GM19239 (cell line): ENCODE results near the gene RBM10.
"Not testable (repeated sequence)": the region's sequence is repeated elsewhere in the genome, so short reads cannot be mapped to it uniquely, and the experiment has no call there.

ENCODE experiments used
- DNase-seq: peaks from one replicate; pipeline ENCODE4 v3.0.0; 2011; ENCODE audit warnings: low spot score; ENCODE audit not compliant: insufficient read length
- FAIRE-seq: peaks from 2 replicates; lab custom pipeline; 2011; peaks lifted over from hg19 to GRCh38; lab: Jason Lieb, UNC

Gene RBM10, protein sequence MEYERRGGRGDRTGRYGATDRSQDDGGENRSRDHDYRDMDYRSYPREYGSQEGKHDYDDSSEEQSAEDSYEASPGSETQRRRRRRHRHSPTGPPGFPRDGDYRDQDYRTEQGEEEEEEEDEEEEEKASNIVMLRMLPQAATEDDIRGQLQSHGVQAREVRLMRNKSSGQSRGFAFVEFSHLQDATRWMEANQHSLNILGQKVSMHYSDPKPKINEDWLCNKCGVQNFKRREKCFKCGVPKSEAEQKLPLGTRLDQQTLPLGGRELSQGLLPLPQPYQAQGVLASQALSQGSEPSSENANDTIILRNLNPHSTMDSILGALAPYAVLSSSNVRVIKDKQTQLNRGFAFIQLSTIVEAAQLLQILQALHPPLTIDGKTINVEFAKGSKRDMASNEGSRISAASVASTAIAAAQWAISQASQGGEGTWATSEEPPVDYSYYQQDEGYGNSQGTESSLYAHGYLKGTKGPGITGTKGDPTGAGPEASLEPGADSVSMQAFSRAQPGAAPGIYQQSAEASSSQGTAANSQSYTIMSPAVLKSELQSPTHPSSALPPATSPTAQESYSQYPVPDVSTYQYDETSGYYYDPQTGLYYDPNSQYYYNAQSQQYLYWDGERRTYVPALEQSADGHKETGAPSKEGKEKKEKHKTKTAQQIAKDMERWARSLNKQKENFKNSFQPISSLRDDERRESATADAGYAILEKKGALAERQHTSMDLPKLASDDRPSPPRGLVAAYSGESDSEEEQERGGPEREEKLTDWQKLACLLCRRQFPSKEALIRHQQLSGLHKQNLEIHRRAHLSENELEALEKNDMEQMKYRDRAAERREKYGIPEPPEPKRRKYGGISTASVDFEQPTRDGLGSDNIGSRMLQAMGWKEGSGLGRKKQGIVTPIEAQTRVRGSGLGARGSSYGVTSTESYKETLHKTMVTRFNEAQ

DNA sequence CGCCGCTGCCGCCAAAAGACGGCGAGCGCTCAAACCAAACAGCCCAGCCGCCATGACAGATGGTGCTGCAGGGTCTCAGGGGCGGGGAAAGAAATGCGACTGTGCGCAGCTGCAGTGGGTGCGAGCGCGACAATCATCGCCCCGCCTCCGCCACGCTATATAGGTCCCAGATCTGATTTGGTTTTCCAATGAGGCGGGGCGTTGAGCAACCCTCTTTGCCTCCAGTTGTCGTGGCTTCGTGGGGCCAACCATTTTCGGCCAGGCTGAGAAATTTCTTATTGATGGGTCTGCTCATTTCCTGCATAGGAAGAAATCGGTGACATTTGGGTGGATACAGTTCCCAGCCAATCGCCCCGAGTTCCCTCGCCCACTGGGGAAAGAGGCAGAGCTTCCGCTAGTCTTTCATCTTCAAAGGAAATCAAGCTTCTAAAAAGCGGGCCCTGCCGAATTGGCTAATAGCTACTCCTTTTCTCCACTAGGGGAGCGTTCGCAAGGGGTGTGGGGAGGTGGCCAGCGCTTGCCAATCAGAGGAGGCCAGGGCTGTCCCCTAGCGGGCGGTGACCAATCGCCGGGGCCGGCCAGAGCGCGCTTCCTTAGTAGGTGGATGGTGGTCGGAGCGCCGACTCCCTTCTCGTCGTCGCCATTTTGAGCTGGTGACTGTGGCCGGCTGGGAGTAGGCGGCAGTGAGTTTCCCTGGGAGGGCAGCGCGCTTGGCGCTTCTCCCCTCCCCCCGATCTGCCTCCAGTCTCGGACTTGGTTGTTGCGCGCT, at the start of gene RBM10, which contains the start of gene NDUFB11:
Gene RBM10, plus strand, starts transcription at position 596 of the 769 bp plus-strand sequence. CDS start 2,261 bp downstream, outside the sequence.
Gene NDUFB11, minus strand, starts transcription at position 77 of the 769 bp plus-strand sequence. Its CDS starts 23 bp downstream, at position 54.
- DNase-seq = peak; percentile 58
- peak; percentile 100 for FAIRE-seq

- no peak for FAIRE-seq
- DNase-seq = no peak
Measured at GRCh38 chrX:47097018-47097417, 48.0 kb upstream of the RBM10 start.

GRCh38 chrX:47098338-47099094, 46.5 kb upstream of the RBM10 start:
- no peak for DNase-seq
- no peak for FAIRE-seq

DNA sequence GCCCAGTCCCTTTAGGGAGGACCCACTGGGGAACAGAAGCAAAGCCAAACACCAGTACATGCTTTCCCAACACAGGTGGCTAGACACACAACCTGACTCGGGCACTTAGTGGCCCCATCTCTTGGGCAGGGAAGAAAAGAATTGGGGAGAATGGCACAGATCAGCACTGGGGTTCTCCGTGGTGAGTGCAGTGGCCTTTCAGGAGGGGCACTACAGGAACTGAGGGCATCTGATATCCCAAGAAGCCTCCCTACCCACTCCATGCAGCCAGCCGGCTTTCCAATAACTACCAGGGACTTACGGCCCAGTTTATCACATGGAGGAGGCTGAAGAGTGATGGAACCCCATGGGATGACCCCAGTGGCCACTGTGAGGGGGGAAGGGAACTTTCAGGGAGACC, 43.8 kb upstream of the RBM10 start:
- DNase-seq (no peak), FAIRE-seq (no peak)

GRCh38 chrX:47110936-47111615, 33.9 kb upstream of the RBM10 start:
- not testable (repeated sequence) for DNase-seq, FAIRE-seq

DNA sequence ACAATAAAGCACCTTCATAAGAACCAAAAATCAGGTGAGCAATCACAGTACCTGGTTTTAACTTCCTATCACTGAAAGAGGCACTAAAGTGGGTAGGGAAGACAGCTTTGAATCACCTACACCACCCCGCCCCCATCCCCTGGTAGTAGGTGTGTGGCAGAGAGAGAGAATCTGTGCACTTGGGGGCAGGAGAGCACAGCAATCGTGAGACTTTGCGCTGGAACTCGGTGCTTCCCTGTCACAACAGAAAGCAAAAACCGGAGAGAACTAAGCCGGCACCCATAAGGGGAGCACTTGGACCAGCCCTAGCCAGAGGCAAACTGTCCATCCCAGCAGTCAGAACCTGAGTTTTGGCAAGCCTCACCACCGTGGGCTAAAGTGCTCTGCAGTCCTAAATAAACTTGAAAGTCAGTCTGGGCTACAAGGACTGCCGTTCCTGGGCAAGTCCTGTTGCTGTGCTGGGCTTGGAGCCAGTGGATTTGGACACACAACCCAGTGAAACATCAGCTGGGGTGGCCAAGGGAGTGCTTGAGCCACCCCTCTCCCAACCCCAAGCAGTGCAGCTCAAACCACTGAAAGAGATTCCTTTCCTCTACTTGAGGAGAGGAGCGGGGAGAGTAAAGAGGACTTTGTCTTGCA, 32.6 kb upstream of the RBM10 start:
- no peak for DNase-seq
- FAIRE-seq = no peak

DNA sequence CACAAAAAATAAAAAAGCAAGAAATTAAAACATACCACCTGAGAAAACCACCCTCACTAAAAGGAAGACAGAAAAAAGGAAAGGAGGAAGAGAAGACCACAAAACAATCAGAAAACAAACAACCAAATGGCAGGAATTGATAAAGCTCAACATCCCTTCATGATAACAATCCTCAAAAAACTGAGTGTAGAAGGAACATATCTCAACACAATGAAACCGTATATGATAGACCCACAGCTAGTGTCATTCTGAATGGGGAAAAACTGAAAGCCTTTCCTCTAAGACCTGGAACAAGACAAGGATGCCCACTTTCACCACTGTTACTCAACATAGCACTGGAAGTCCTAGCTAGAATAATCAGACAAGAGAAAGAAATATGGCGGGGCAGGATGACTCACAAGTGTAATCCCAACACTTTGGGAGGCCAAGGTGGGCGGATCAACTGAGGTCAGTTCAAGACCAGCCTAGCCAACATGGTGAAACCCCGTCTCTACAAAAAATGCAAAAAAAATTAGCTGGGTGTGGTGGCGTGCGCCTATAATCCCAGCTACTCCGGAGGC, 28.4 kb upstream of the RBM10 start:
- DNase-seq = not testable (repeated sequence)

DNA sequence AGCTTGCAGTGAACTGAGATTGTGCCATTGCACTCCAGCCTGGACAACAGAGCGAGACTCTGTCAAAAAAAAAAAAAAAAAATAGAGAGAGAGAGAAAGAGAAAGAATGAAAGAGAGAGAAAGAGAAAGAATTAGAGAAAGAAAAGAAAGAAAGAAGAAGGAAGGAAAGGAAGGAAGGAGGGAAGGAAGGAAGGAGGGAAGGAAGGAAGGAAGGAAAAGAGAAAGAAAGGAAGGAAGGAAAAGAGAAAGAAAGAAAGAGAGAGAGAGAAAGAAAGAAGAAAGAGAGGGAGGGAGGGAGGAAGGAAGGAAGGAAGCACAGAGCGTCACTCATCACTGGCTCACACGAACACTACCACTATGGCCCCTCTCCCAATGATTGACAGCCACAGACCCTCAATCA, 20.6 kb upstream of the RBM10 start:
- DNase-seq, FAIRE-seq: not testable (repeated sequence)

More for the DNA sequence above, 28.4 kb upstream of the RBM10 start:
- not testable (repeated sequence) for FAIRE-seq

- FAIRE-seq = peak; percentile 100
- peak; percentile 59 for DNase-seq
Measured at GRCh38 chrX:47129157-47129898, 15.7 kb upstream of the RBM10 start.

GRCh38 chrX:47129899-47130358, 15.1 kb upstream of the RBM10 start:
- DNase-seq (no peak), FAIRE-seq (peak; percentile 23)

DNA sequence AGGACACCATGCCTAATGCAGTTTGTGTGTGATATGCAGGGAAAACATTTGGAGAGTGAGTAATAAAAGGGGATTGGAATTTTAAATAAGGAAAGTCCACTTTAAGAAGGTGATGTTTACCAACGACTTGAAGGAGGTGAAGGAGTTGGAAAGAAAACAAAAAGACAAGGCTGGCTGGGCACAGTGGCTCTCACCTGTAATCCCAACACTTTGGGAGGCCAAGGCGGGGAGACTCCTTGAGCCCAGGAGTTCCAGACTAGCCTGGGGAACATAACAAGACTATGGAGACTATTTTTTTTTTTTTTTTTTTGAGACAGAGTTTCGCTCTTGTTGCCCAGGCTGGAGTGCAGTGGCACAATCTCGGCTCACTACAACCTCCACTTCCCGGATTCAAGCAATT, 11.5 kb upstream of the RBM10 start:
- DNase-seq (no peak), FAIRE-seq (no peak)

DNA sequence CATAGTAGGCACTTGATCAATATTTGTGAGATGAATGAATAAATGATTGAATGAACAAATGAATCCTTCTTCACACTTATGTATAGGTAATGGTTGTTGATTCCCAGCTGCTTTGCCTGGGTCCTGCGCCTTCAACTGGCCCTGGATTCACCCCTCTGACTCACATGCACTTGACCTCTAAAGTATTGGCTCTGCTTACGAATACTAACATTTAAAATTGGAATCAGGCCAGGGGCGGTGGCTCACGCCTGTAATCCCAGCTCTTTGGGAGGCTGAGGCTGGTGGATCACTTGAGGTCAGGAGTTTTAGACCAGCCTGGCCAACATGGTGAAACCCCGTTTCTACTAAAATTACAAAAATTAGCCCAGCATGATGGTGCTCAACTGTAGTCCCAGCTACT, 9.4 kb upstream of the RBM10 start:
- DNase-seq, FAIRE-seq: not testable (repeated sequence)

- DNase-seq (no peak), FAIRE-seq (no peak)
Measured at GRCh38 chrX:47138171-47138570, 6.8 kb upstream of the RBM10 start.

GRCh38 chrX:47143894-47144625, 961 bp upstream of the RBM10 start:
- FAIRE-seq = no peak
- peak; percentile 23 for DNase-seq

DNA sequence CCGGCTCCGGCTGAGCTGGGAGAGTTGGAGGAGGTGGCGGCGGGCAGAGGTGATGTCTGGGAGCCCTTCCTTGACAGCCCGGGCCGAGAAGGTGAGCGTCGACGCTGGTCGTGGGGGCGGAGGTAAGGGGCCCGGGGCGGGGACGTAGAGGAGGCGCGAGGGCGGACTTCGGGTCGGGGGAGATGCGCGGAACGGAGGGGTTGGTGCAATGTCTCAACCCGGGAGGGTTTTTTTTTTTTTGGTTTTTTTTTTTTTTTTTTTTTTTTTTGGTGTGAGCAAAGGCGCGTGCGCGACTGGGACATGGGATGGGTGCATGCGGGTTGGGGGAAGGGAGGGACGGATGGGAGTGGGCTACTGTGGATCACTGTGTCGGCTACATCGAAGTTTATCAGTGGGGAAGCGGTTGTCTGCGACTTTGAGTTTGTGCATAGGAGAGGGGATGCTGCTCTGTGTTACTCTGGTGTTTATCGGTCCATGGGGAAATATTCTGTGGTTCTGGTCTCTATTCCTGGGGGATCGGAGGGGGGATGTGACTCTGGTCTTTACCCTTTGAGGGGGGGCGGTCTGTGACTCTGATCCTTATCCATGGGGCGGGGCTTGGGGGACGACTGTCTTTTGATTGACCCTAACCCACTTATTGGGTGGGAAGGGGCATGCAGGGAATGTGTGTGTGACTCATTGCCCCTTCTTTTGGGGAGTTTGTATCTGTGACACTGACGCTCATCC, 537 bp downstream of the RBM10 start:
- DNase-seq (no peak), FAIRE-seq (no peak)
